Pancreas (tissue), 10 donors: ENCODE measurements around the gene PSEN1. TPM values are rescaled to one million over a fixed set of nuclear protein-coding genes. Genes with fewer than 3 reads are reported as not detected.

Experiments used
- ATAC-seq, 4 donors: fragments of 200-7000 bp; cut with Tn5 transposase; one replicate each; pipeline versions ENCODE4 v1.8.0 to v1.9.1; 2020; ENCODE audit warnings: mild to moderate bottlenecking in 4 of 4, moderate library complexity in 4 of 4
- DNase-seq, 6 donors: peaks; one replicate each; pipeline ENCODE4 v3.0.0-alpha.2; 2020
- FAIRE-seq: peaks from 2 replicates; lab custom pipeline; 2012; peaks lifted over from hg19 to GRCh38; lab: Jason Lieb, UNC
- H3K27ac ChIP-seq, 4 donors: fragments of 200-600 bp; sonication (generic); 1 replicate in 3 of 4; 2 replicates in 1 of 4; pipeline versions ENCODE4 v1.5.0 to v1.8.0; 2020
- H3K27me3 ChIP-seq, 4 donors: fragments of 200-600 bp; one replicate each; pipeline ENCODE4 v1.8.0; 2021
- H3K36me3 ChIP-seq, 3 donors: fragments of 200-600 bp; sonication (generic) in 1 of 3; one replicate each; pipeline versions ENCODE4 v1.5.0 to v1.8.0; 2020 to 2021
- H3K4me1 ChIP-seq, 3 donors: fragments of 200-600 bp; one replicate each; pipeline ENCODE4 v1.8.0; 2021
- H3K4me3 ChIP-seq, 4 donors: fragments of 200-600 bp; sonication (generic) in 2 of 4; one replicate each; pipeline versions ENCODE4 v1.5.0 to v1.8.0; 2020 to 2021
- H3K9me3 ChIP-seq, 4 donors: fragments of 200-600 bp; one replicate each; pipeline ENCODE4 v1.8.0; 2021
- CTCF ChIP-seq, 4 donors: fragments of 200-600 bp; sonication (generic) in 3 of 4; IDR thresholded peaks; one replicate each; pipeline versions ENCODE4 v1.5.0 to v1.8.0; 2021; ENCODE audit warnings: antibody characterized with exemption in 4 of 4
- WGBS, 2 donors: extraction: QIAGEN DNeasy Blood & Tissue Kit; methylation state at CpG; one replicate each; pipeline ENCODE4 v1.1.7; 2013; 5-methylcytosine and 5-hydroxymethylcytosine counted together
- intact Hi-C, 3 donors: fragments of 100-400 bp; cut with DNase I; formaldehyde crosslinking; loops; one replicate each; pipeline versions ENCODE4 v1.11.1 to v1.14.2; 2022
- polyA plus RNA-seq, 2 donors: library from polyadenylated mRNA; stranded (reverse); fragments of 200-250 nt; gene quantifications; one replicate each; pipeline ENCODE4 v1.2.3, GENCODE V29; 2013
- total RNA-seq, 6 donors: library from RNA; stranded (reverse); fragmentation: NEBNext Ultra II Directional in 4 of 6; extraction: Animal tissue kit (Norgen Biotek cat#: 25700) in 4 of 6; gene quantifications; one replicate each; pipeline versions ENCODE4 v1.2.1 to v1.2.4, GENCODE V29; 2021 to 2023
- donor health status: healthy with polysubstance abuse.
- donor health status: DM: no; HTN: no; CAD: no; lungs with moderate emphysema.
- donor health status: DM: no; HTN: no; CAD: no.
- donor health status: control.
- donor health status: control.
- donor health status: Bipolar disorder and iron deficiency.
- donor health status: DM: yes; HTN: yes; CAD: no.
- donor health status: DM: no; HTN: no; CAD: no.
- donor health status: DM: no; HTN: no; CAD: no.
- donor health status: DM: yes; HTN: yes; CAD: no.

The PSEN1 gene
- total and polyA plus RNA-seq, 8 donors = 9.2 to 32.9 (median 18.4) TPM

- Histone ChIP-seq H3K4me3 (no peak overlapping the region), H3K9me3 (no peaks in the 10 kb centered on the region), H3K27me3 (no peaks in the 10 kb centered on the region), H3K36me3 (no peaks in the 10 kb centered on the region), H3K27ac (no peak overlapping the region), H3K4me1 (no peaks in the 10 kb centered on the region)
- DNase-seq (peak in 1 of 6 donors; percentile 61), ATAC-seq (no peak), FAIRE-seq (no peak)
- no peak for TF ChIP-seq CTCF (IDR thresholded peaks at IDR 0.05)
- intact Hi-C loops = no loop called here
- 81 to 86% methylated on average over 19 to 20 of the region's 20 CpGs for WGBS, 2 donors
Observed at GRCh38 chr14:73258845-73259611, 122.7 kb downstream of the PSEN1 start.

GRCh38 chr14:73259837-73260236, 123.5 kb downstream of the PSEN1 start:
- TF ChIP-seq CTCF (IDR thresholded peaks at IDR 0.05) = no peak
- no peak overlapping the region for H3K27ac ChIP-seq
- 70 to 78% methylated on average over 9 of the region's 9 CpGs for WGBS, 2 donors
- intact Hi-C loops = no loop called here
- ATAC-seq = no peak
- H3K36me3 ChIP-seq = no peaks in the 10 kb centered on the region
- H3K4me3 ChIP-seq = no peak overlapping the region
- no peaks in the 10 kb centered on the region for H3K4me1 ChIP-seq
- no peak for FAIRE-seq
- no peaks in the 10 kb centered on the region for H3K9me3 ChIP-seq
- no peak for DNase-seq
- no peaks in the 10 kb centered on the region for H3K27me3 ChIP-seq

- Histone ChIP-seq H3K4me1 (no peaks in the 10 kb centered on the region), H3K27ac (no peak overlapping the region), H3K9me3 (no peaks in the 10 kb centered on the region), H3K27me3 (no peaks in the 10 kb centered on the region), H3K4me3 (no peak overlapping the region), H3K36me3 (no peaks in the 10 kb centered on the region)
- WGBS, 2 donors = 69 to 73% methylated on average over 11 of the region's 11 CpGs
- DNase-seq (peak in 1 of 6 donors; percentile 54), ATAC-seq (no peak), FAIRE-seq (no peak)
- intact Hi-C loops = no loop called here
- TF ChIP-seq CTCF (IDR thresholded peaks at IDR 0.05) = no peak
Observed at GRCh38 chr14:73260574-73260973, 124.3 kb downstream of the PSEN1 start.

- Histone ChIP-seq H3K9me3 (no peaks in the 10 kb centered on the region), H3K27me3 (no peaks in the 10 kb centered on the region), H3K36me3 (no peaks in the 10 kb centered on the region), H3K4me3 (no peak overlapping the region), H3K27ac (no peak overlapping the region), H3K4me1 (no peaks in the 10 kb centered on the region)
- no peak for ATAC-seq
- DNase-seq = no peak
- WGBS, 2 donors = 65 to 81% methylated on average over 6 of the region's 6 CpGs
- FAIRE-seq = no peak
- intact Hi-C loops = no loop called here
- TF ChIP-seq CTCF (IDR thresholded peaks at IDR 0.05) = no peak
Observed at GRCh38 chr14:73261075-73261474, 124.8 kb downstream of the PSEN1 start.
